ENCODE measurements around the gene MXD1.

MXD1 gene

DNA sequence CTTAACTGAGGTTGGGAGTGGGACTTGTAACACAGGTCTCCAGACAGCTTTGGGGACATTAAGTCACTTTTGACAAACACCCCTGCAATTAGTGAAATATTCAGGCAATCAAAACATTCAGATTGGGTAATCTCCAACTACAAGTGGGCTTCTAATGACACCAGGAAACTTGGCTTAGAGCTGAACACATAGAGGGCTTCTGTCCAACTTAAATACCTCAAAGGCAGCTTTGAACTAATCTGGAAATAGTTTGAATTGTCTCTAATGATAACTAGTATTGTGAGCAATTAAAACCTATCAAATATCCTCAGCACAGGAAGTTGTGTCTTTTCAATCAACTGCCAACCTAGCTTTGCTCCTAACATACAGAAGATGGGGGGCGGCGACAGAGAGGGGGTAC, 51.6 kb downstream of the MXD1 start:
- no peak overlapping the region for H3K4me3 ChIP-seq (IDR thresholded peaks at IDR 0.05; ENCODE audit: insufficient read depth, low read depth, low read length)

DNA sequence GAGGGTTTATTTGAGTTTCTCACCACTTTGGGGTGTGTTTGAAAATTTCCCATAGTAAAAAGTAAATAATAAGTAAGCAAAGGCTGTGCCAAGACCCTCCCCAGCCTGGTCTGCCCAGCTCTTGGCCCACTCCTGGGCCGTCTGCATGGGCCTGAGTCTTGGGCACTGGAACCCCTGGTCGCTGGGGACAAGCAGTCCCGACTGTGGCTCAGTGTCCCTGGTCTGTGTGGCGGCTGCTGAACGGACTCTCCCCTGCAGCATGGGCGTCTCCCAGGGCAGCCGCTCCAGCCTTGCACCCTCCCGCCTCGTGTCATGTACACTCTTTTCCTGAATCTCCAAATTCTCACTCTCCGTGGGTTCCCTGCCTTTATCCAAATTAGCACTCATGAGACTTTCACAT, 53.7 kb downstream of the MXD1 start:
- Histone ChIP-seq H3K4me1 (ENCODE audit: low read depth, poor library complexity, severe bottlenecking) (peaks cover 3% of the 10 kb centered on the region), H2AFZ (ENCODE audit: low read depth) (no peak overlapping the region), H3K4me3 (IDR thresholded peaks at IDR 0.05; ENCODE audit: insufficient read depth, low read depth, low read length) (no peak overlapping the region), H3K27me3 (ENCODE audit: insufficient read depth, low read depth) (no peaks in the 10 kb centered on the region), H3K27ac (no peak overlapping the region), H3K9ac (no peak overlapping the region), H3K4me2 (no peak overlapping the region), H3K79me2 (ENCODE audit: insufficient read depth, low read depth) (no peaks in the 10 kb centered on the region), H3K36me3 (ENCODE audit: insufficient read depth) (no peaks in the 10 kb centered on the region), H4K20me1 (ENCODE audit: insufficient read depth) (no peaks in the 10 kb centered on the region)
- TF ChIP-seq, protein P1, sequence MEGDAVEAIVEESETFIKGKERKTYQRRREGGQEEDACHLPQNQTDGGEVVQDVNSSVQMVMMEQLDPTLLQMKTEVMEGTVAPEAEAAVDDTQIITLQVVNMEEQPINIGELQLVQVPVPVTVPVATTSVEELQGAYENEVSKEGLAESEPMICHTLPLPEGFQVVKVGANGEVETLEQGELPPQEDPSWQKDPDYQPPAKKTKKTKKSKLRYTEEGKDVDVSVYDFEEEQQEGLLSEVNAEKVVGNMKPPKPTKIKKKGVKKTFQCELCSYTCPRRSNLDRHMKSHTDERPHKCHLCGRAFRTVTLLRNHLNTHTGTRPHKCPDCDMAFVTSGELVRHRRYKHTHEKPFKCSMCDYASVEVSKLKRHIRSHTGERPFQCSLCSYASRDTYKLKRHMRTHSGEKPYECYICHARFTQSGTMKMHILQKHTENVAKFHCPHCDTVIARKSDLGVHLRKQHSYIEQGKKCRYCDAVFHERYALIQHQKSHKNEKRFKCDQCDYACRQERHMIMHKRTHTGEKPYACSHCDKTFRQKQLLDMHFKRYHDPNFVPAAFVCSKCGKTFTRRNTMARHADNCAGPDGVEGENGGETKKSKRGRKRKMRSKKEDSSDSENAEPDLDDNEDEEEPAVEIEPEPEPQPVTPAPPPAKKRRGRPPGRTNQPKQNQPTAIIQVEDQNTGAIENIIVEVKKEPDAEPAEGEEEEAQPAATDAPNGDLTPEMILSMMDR (conservative IDR thresholded peaks at IDR 0.05; ENCODE audit: low read depth, low read length): no peak

More for the DNA sequence above, 51.6 kb downstream of the MXD1 start:
- H3K4me2 ChIP-seq: no peak overlapping the region
- H3K27me3 ChIP-seq (ENCODE audit: insufficient read depth, low read depth): no peaks in the 10 kb centered on the region
- H4K20me1 ChIP-seq (ENCODE audit: insufficient read depth): no peaks in the 10 kb centered on the region
- H2AFZ ChIP-seq (ENCODE audit: low read depth): no peak overlapping the region
- no peaks in the 10 kb centered on the region for H3K36me3 ChIP-seq (ENCODE audit: insufficient read depth)
- H3K9ac ChIP-seq: no peak overlapping the region
- H3K27ac ChIP-seq: no peak overlapping the region
- no peaks in the 10 kb centered on the region for H3K4me1 ChIP-seq (ENCODE audit: low read depth, poor library complexity, severe bottlenecking)
- H3K79me2 ChIP-seq (ENCODE audit: insufficient read depth, low read depth): no peaks in the 10 kb centered on the region
- TF ChIP-seq, protein P1 (conservative IDR thresholded peaks at IDR 0.05; ENCODE audit: low read depth, low read length): no peak

DNA sequence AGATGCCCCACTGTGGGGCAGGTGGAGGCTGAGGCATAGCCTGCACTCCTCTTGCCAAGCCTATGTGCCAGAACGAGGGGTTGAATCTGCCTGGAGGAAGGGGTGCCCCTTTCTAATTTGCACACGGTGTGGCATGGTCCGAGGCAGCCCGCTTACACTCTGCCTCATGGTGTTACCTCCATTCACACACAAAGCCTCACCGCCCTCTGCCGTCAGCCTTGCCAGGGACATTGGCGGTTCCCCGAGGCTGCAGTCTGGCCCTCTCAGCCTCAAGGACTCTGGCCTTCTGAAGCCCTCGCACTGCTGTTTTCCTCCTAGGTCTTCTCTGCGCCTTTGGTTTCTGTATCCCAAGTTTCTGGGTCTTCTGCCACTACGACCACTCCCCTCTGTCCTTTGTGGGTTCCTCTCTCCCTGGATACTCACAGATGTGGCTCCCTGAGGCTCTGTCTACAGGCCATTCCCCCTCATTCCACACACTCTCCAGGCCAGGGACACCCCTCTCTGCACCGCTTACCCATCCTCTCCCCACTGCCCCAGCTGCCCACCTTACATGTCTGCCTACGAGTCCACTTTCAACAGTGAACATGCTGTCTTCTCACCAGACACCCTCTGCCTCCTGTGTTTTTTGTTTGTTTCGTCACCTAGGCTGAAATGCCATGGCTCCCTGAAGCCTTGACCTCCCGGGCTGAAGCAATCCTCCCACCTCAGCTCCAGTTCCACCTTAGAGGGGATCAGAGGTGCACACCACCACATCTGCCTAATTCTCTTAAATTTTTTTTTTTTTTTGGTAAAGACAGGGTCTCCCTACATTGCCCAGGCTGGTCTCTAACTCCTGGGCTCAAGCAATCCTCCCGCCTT, 54.4 kb downstream of the MXD1 start:
- H3K27ac ChIP-seq: no peak overlapping the region
- H3K27me3 ChIP-seq (ENCODE audit: insufficient read depth, low read depth): no peaks in the 10 kb centered on the region
- H4K20me1 ChIP-seq (ENCODE audit: insufficient read depth): no peaks in the 10 kb centered on the region
- TF ChIP-seq, protein P1 (conservative IDR thresholded peaks at IDR 0.05; ENCODE audit: low read depth, low read length): no peak
- H3K4me1 ChIP-seq (ENCODE audit: low read depth, poor library complexity, severe bottlenecking): peaks cover 3% of the 10 kb centered on the region
- H3K4me2 ChIP-seq: no peak overlapping the region
- no peak overlapping the region for H3K4me3 ChIP-seq (IDR thresholded peaks at IDR 0.05; ENCODE audit: insufficient read depth, low read depth, low read length)
- H2AFZ ChIP-seq (ENCODE audit: low read depth): no peak overlapping the region
- no peaks in the 10 kb centered on the region for H3K79me2 ChIP-seq (ENCODE audit: insufficient read depth, low read depth)
- H3K9ac ChIP-seq: no peak overlapping the region
- no peaks in the 10 kb centered on the region for H3K36me3 ChIP-seq (ENCODE audit: insufficient read depth)

DNA sequence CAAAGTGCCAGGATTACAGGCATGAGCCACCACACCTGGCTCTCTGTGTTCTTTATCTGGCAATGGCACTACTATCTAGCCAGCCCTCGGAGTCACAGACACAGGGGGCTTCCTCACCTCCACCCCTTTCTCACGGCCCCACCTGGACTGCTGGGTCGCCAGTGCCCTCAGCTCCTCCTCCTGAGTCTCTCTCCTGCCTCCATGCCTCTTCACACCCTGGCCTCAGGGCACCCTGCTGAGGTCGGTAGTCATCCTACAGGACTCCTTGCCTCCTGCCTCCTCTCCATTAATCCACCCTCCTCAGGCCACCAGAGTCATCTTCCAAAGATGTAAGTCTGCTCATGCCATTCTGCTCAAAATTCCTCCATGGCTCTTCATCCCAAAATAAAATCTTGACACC, 55.1 kb downstream of the MXD1 start:
- no peaks in the 10 kb centered on the region for H3K79me2 ChIP-seq (ENCODE audit: insufficient read depth, low read depth)
- no peaks in the 10 kb centered on the region for H3K27me3 ChIP-seq (ENCODE audit: insufficient read depth, low read depth)
- TF ChIP-seq, protein P1 (conservative IDR thresholded peaks at IDR 0.05; ENCODE audit: low read depth, low read length): no peak
- H3K4me3 ChIP-seq (IDR thresholded peaks at IDR 0.05; ENCODE audit: insufficient read depth, low read depth, low read length): no peak overlapping the region
- no peaks in the 10 kb centered on the region for H4K20me1 ChIP-seq (ENCODE audit: insufficient read depth)
- no peak overlapping the region for H3K9ac ChIP-seq
- H3K27ac ChIP-seq: no peak overlapping the region
- H3K4me2 ChIP-seq: no peak overlapping the region
- peaks cover 3% of the 10 kb centered on the region for H3K4me1 ChIP-seq (ENCODE audit: low read depth, poor library complexity, severe bottlenecking)
- no peak overlapping the region for H2AFZ ChIP-seq (ENCODE audit: low read depth)
- no peaks in the 10 kb centered on the region for H3K36me3 ChIP-seq (ENCODE audit: insufficient read depth)
